GM12878 (cell line): ENCODE data around the gene IFITM1. TPM values are rescaled to one million over a fixed set of nuclear protein-coding genes. Genes with fewer than 3 reads are reported as not detected.

ENCODE experiments used
- ATAC-seq: fragments of 200-7000 bp; cut with Tn5 transposase; 3 replicates; pipeline ENCODE4 v1.9.1; 2020; ENCODE audit warnings: mild to moderate bottlenecking, moderate library complexity
- BruUV-seq: library from RNA; stranded (reverse); fragments of 400-500 nt; replicated peaks from 2 replicates; lab custom pipeline; 2021; lab: Mats Ljungman, UMichigan
- CTCF ChIA-PET: fragments of 300-600 bp; sonication (Branson Sonifier 250); formaldehyde crosslinking; extraction: SDS; loops from one replicate; lab custom pipeline; 2021; ENCODE audit warnings: inconsistent platforms; lab: Yijun Ruan, JAX
- POLR2A ChIA-PET: fragments of 350-600 bp; formaldehyde crosslinking; extraction: SDS; loops from one replicate; lab custom pipeline; 2021; ENCODE audit warnings: inconsistent platforms; lab: Charles Lee
- RAD21 ChIA-PET: fragments of 300-600 bp; sonication (Branson Sonifier 250); formaldehyde crosslinking; loops from one replicate; lab custom pipeline; 2023; ENCODE audit warnings: antibody characterized with exemption; ENCODE audit not compliant: unreplicated experiment; lab: Charles Lee
- SMC1A ChIA-PET: fragments of 300-600 bp; sonication (Branson Sonifier 250); formaldehyde crosslinking; loops from one replicate; lab custom pipeline; 2023; ENCODE audit not compliant: unreplicated experiment, uncharacterized antibody; lab: Charles Lee
- DNase-seq: peaks from one replicate; pipeline ENCODE4 v3.0.0-alpha.2; 2011; ENCODE audit warnings: low read depth, low spot score
- FAIRE-seq: peaks from 3 replicates; lab custom pipeline; 2011; peaks lifted over from hg19 to GRCh38; lab: Jason Lieb, UNC
- H2AFZ ChIP-seq: 2 replicates; pipeline ENCODE4 v1.6.0; 2011; ENCODE audit warnings: low read depth, low read length, control low read depth; ENCODE audit not compliant: control insufficient read depth
- H3K27ac ChIP-seq: 2 replicates; pipeline ENCODE4 v1.5.1; 2011; ENCODE audit warnings: control low read depth; ENCODE audit not compliant: control insufficient read depth, insufficient read depth
- H3K27me3 ChIP-seq, 2 experiments: replicated peaks in 1 of 2; 2 replicates each; pipeline versions ENCODE4 v1.6.0 to v1.6.1; 2011; ENCODE audit warnings: low read length in 1 of 2; ENCODE audit not compliant: control insufficient read depth in 2 of 2, insufficient read depth in 2 of 2
- H3K36me3 ChIP-seq, 2 experiments: 2 replicates each; pipeline ENCODE4 v1.5.1; 2011; ENCODE audit warnings: low read length in 1 of 2; ENCODE audit not compliant: control insufficient read depth in 2 of 2, insufficient read depth in 2 of 2
- H3K4me1 ChIP-seq: 2 replicates; pipeline ENCODE4 v1.6.1; 2011; ENCODE audit warnings: mild to moderate bottlenecking, low read length, moderate library complexity, mixed read lengths; ENCODE audit not compliant: control insufficient read depth, insufficient read depth
- H3K4me2 ChIP-seq: 2 replicates; pipeline ENCODE4 v1.6.0; 2011; ENCODE audit warnings: control low read depth; ENCODE audit not compliant: control insufficient read depth, insufficient read depth
- H3K4me3 ChIP-seq: fragments of 200-600 bp; sonication (generic); 2 replicates; pipeline ENCODE4 v1.5.1; 2016
- H3K79me2 ChIP-seq: 2 replicates; pipeline ENCODE4 v1.6.0; 2011; ENCODE audit warnings: low read length; ENCODE audit not compliant: control insufficient read depth, insufficient read depth
- H3K9ac ChIP-seq: 2 replicates; pipeline ENCODE4 v1.8.0; 2011; ENCODE audit warnings: low read length, control low read depth, mixed read lengths; ENCODE audit not compliant: control insufficient read depth, insufficient read depth
- H3K9me3 ChIP-seq: replicated peaks from 3 replicates; pipeline ENCODE4 v1.5.1; 2011; ENCODE audit warnings: mild to moderate bottlenecking, low read length; ENCODE audit not compliant: control insufficient read depth, insufficient read depth
- H4K20me1 ChIP-seq: 2 replicates; pipeline ENCODE4 v1.6.0; 2011; ENCODE audit not compliant: control insufficient read depth, insufficient read depth
- BCLAF1 ChIP-seq: fragments of 450-650 bp; IDR thresholded peaks from 2 replicates; pipeline ENCODE4 v1.6.1; 2017; ENCODE audit warnings: antibody characterized with exemption, mild to moderate bottlenecking, moderate library complexity
- E2F4 ChIP-seq: IDR thresholded peaks from 2 replicates; pipeline ENCODE4 v1.6.1; 2012; ENCODE audit warnings: low read depth, low read length, improper control_type of control experiment
- E4F1 ChIP-seq: fragments of 450-650 bp; IDR thresholded peaks from 2 replicates; pipeline ENCODE4 v1.6.1; 2018; ENCODE audit warnings: borderline replicate concordance, mild to moderate bottlenecking; ENCODE audit not compliant: partially characterized antibody
- FOXK2 ChIP-seq: fragments of 450-650 bp; IDR thresholded peaks from 2 replicates; pipeline ENCODE4 v1.6.1; 2017; ENCODE audit warnings: mild to moderate bottlenecking, moderate library complexity
- HDAC6 ChIP-seq: fragments of 200-600 bp; sonication (generic); IDR thresholded peaks from one replicate; pipeline ENCODE4 v1.8.0; 2017; ENCODE audit warnings: antibody characterized with exemption; ENCODE audit not compliant: unreplicated experiment
- MTA3 ChIP-seq: IDR thresholded peaks from 2 replicates; pipeline ENCODE4 v1.6.1; 2012; ENCODE audit warnings: low read length, inconsistent platforms, borderline replicate concordance
- NR2C1 ChIP-seq: fragments of 450-650 bp; IDR thresholded peaks from 2 replicates; pipeline ENCODE4 v1.6.1; 2017; ENCODE audit warnings: antibody characterized with exemption, mild to moderate bottlenecking, moderate library complexity
- SIN3A ChIP-seq: IDR thresholded peaks from 2 replicates; pipeline ENCODE4 v1.6.1; 2012; ENCODE audit warnings: low read depth, low read length, improper control_type of control experiment
- WGBS: methylation state at CpG from one replicate; pipeline ENCODE4 v1.1.6; 2016; ENCODE audit warnings: low lambda C conversion rate; ENCODE audit not compliant: insufficient replicate concordance, insufficient coverage; ENCODE audit errors: missing lambda C conversion rate; 5-methylcytosine and 5-hydroxymethylcytosine counted together
- in situ Hi-C: fragments of 300-500 bp; cut with MboI; formaldehyde crosslinking; loops from 9 replicates; pipeline ENCODE4 v1.14.3; 2018; ENCODE audit warnings: mixed read lengths
- intact Hi-C: fragments of 100-400 bp; cut with micrococcal nuclease; formaldehyde crosslinking; loops from one replicate; pipeline ENCODE4 v1.14.2; 2022; ENCODE audit not compliant: unreplicated experiment
- polyA plus RNA-seq, 11 experiments: library from polyadenylated mRNA; depleted of rRNA in 4 of 11; unstranded in 6 of 11; stranded (reverse) in 5 of 11; fragments of >200 nt; fragmentation: Nextera tagmentation in 4 of 11; fragmentation: Illumina TruSeq in 1 of 11; extraction: Ambion mirVana in 4 of 11; extraction: Trizol in 1 of 11; gene quantifications; 1 replicate in 1 of 11; 2 replicates in 10 of 11; pipeline versions ENCODE4 v1.2.1 to v1.2.3, GENCODE V29; 2011 to 2016; ENCODE audit warnings: inconsistent platforms in 2 of 11, missing spikeins in 2 of 11, low read depth in 1 of 11
- total RNA-seq, 4 experiments: library from RNA; depleted of rRNA in 3 of 4; stranded (reverse); fragments of >200 nt in 3 of 4; fragmentation: Illumina TruSeq in 1 of 4; extraction: Trizol in 1 of 4; gene quantifications; 2 replicates each; pipeline versions ENCODE4 v1.2.1 to v1.2.3, GENCODE V29; 2013 to 2021
- TF ChIP-seq, protein P1 (sequence below): fragments of 450-650 bp; IDR thresholded peaks from 2 replicates; pipeline ENCODE4 v1.6.1; 2018; ENCODE audit warnings: mild to moderate bottlenecking, low read depth, moderate library complexity; ENCODE audit not compliant: partially characterized antibody

Gene IFITM1
- total and polyA plus RNA-seq, 10 of the 15 experiments (the other 5 are each of a cell fraction or from before 2014, with no cell fraction given) = 396 to 2,788 (median 607) TPM

GRCh38 chr11:272931-273198, 41.0 kb upstream of the IFITM1 start:
- H3K4me3 ChIP-seq = no peak overlapping the region
- DNase-seq (no peak), ATAC-seq (no peak), FAIRE-seq (no peak)
- H2AFZ ChIP-seq = no peak overlapping the region
- H3K4me2 ChIP-seq = no peak overlapping the region
- ChIA-PET RAD21 (no interaction called here), SMC1A (no interaction called here), POLR2A (interaction anchor here (0.7 kb wide), 1 partner anchor 65 kb away, joined by 6 read pairs; no protein-coding TSS in a partner anchor), CTCF (no interaction called here)
- no peaks in the 10 kb centered on the region; the same call in 2 of the 3 replicates for H3K9me3 ChIP-seq
- no peaks in the 10 kb centered on the region; a peak in 2 of 4 replicates for H3K27me3 ChIP-seq
- in situ Hi-C loops = no loop called here
- peaks cover 3% of the 10 kb centered on the region for H3K79me2 ChIP-seq
- H3K9ac ChIP-seq = no peak overlapping the region
- no peak overlapping the region for H3K27ac ChIP-seq
- intact Hi-C loops = no loop called here
- WGBS = 93% methylated on average over 6 of the region's 6 CpGs
- no peaks in the 10 kb centered on the region for H4K20me1 ChIP-seq
- no TSS peak for BruUV-seq
- H3K4me1 ChIP-seq = peaks cover 13% of the 10 kb centered on the region
- no peaks in the 10 kb centered on the region for H3K36me3 ChIP-seq
- TF ChIP-seq SIN3A = no peak
- no peak for TF ChIP-seq MTA3
- TF ChIP-seq, protein P1, sequence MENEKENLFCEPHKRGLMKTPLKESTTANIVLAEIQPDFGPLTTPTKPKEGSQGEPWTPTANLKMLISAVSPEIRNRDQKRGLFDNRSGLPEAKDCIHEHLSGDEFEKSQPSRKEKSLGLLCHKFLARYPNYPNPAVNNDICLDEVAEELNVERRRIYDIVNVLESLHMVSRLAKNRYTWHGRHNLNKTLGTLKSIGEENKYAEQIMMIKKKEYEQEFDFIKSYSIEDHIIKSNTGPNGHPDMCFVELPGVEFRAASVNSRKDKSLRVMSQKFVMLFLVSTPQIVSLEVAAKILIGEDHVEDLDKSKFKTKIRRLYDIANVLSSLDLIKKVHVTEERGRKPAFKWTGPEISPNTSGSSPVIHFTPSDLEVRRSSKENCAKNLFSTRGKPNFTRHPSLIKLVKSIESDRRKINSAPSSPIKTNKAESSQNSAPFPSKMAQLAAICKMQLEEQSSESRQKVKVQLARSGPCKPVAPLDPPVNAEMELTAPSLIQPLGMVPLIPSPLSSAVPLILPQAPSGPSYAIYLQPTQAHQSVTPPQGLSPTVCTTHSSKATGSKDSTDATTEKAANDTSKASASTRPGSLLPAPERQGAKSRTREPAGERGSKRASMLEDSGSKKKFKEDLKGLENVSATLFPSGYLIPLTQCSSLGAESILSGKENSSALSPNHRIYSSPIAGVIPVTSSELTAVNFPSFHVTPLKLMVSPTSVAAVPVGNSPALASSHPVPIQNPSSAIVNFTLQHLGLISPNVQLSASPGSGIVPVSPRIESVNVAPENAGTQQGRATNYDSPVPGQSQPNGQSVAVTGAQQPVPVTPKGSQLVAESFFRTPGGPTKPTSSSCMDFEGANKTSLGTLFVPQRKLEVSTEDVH = no peak
- no peak for TF ChIP-seq BCLAF1
- no peak for TF ChIP-seq FOXK2
- TF ChIP-seq NR2C1 = no peak
- no peak for TF ChIP-seq HDAC6
- no peak for TF ChIP-seq E4F1
- no peak for TF ChIP-seq E2F4
